ENCODE data around the gene KRTAP4-1. TPM values are rescaled to one million over a fixed set of nuclear protein-coding genes. Genes with fewer than 3 reads are reported as not detected.
"Not testable (repeated sequence)": the region's sequence is repeated elsewhere in the genome, so short reads cannot be mapped to it uniquely, and the experiment has no call there.

The KRTAP4-1 gene
- total RNA-seq: not detected

DNA sequence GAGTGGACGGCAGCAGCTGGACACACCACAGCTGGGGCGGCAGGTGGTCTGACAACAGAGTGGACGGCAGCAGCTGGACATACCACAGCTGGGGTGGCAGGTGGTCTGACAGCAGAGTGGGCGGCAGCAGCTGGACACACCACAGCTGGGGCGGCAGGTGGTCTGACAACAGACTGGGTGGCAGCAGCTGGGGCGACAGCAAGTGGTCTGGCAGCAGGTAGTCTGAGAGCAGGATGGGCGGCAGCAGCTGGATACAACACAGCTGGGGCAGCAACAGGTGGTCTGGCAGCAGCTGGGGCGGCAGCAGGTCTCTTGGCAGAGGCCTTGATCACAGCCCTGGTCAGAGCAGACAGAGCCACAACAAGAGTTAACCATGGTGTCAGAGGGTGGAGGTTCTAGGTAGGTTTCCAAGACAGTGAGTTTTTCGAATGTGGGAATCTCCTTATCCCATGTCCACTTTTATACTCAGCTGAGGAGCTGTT is at the start of gene KRTAP4-1:
Gene KRTAP4-1 (minus strand): TSS at position 432 of the 482 bp plus-strand sequence. CDS start 57 bp downstream, at position 375.
- no peak for ATAC-seq

DNA sequence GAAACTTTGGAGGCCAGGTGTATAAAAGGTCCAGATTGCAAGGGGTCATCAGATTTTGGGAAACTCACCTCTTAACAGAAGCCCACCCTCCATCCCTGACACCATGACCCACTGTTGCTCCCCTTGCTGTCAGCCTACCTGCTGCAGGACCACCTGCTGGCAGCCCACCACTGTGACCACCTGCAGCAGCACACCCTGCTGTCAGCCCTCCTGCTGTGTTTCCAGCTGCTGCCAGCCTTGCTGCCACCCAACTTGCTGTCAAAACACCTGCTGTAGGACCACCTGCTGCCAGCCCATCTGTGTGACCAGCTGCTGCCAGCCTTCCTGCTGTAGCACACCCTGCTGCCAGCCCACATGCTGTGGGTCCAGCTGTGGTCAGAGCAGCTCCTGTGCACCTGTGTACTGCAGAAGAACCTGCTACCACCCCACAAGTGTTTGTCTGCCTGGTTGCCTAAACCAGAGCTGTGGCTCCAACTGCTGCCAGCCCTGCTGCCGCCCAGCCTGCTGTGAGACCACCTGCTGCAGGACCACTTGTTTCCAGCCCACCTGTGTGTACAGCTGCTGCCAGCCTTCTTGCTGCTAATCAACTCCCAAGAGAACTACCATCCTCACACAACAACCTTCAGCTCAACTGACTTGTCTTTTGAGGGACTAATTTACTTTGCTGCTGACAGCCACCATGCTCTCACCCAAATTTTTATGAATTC is 47.8 kb upstream of the KRTAP4-1 start, which contains the start of gene KRTAP9-3:
Gene KRTAP9-3 (plus strand): TSS at position 51 of the 707 bp plus-strand sequence. CDS start 53 bp downstream, at position 104.
- not testable (repeated sequence) for ATAC-seq

GRCh38 chr17:41231731-41232130 is 47.0 kb upstream of the KRTAP4-1 start:
- ATAC-seq: no peak

- no peak for ATAC-seq
These were observed 45.4 kb upstream of the KRTAP4-1 start for GRCh38 chr17:41230094-41230493.

- ATAC-seq: not testable (repeated sequence)
These were observed 41.9 kb upstream of the KRTAP4-1 start, which contains the start of gene KRTAP9-2 for GRCh38 chr17:41226598-41227095. KRTAP9-2 (plus strand) TSS chr17:41226648; CDS start chr17:41226655, 7 bp downstream.

- no peak for ATAC-seq
These were observed 41.3 kb upstream of the KRTAP4-1 start for GRCh38 chr17:41226051-41226450.

- ATAC-seq: no peak
These were observed 39.1 kb upstream of the KRTAP4-1 start for GRCh38 chr17:41223821-41224220.

- no peak for ATAC-seq
These were observed 31.0 kb upstream of the KRTAP4-1 start for GRCh38 chr17:41215681-41216080.

DNA sequence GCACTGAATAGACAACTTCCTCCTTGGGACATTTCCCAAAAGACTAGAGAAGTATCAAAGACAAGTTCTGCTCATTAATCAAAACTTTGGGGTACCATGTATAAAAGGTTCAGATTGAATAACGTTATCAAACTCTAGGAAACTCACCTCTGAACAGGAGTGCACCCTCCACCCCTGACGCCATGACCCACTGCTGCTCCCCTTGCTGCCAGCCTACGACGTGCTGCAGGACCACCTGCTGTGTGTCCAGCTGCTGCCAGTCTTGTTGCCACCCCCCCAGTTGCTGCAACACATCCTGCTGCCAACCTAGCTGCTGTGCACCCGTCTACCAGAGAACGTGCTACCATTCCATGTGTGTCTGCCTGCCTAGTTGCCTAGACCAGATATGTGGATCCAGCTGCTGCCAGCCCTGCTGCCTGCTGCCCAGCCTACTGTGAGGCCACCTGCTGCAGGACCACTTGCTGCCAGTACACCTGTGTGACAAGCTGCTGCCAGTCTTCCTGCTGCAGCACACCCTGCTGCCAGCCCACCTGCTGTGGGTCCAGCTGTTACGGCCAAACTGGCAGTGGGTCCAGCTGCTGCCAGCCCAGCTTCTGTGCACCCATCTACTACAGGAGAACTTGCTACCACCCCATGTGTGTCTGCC is 27.9 kb upstream of the KRTAP4-1 start:
- ATAC-seq: no peak

GRCh38 chr17:41211845-41212466 is 27.2 kb upstream of the KRTAP4-1 start:
- ATAC-seq: no peak

DNA sequence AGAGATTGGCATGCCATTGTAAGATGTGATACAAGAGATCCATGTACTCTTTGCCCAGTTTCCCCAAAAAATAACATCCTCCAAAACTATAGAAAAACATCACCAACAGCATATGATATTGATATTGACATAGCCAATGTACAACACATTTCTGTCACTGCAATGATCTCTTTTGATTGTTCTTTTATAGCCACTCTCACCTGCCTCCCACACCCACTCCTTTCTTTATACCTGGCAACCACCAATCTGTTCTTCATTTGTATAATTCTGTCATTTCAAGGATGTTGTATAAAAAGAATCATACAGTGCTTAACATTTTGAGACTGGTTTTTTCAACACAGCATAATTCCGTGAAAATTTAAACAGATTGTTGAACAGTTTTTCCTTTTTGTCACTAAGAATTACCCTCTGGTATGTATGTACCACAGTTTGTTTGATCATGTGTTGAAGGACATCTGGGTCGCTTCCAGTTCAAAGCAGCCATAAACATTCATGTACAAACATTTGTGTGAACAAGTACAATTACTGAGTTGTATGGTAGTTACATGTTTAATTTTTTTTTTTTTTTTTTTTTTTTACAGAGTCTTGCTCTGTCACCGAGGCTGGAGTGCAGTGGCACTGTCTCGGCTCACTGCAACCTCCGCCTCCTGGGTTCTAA is 14.8 kb upstream of the KRTAP4-1 start:
- ATAC-seq: no peak

GRCh38 chr17:41196068-41196467 is 11.4 kb upstream of the KRTAP4-1 start:
- ATAC-seq: no peak

- no peak for ATAC-seq
These were observed 5.6 kb upstream of the KRTAP4-1 start for GRCh38 chr17:41190328-41190727.

- ATAC-seq: not testable (repeated sequence)
These were observed 5.2 kb upstream of the KRTAP4-1 start, which contains the start of gene KRTAP9-1 for GRCh38 chr17:41189837-41190318. KRTAP9-1 (plus strand) TSS chr17:41189887; CDS start chr17:41189887, 0 bp downstream.

GRCh38 chr17:41186872-41187271 is 2.2 kb upstream of the KRTAP4-1 start:
- no peak for ATAC-seq

DNA sequence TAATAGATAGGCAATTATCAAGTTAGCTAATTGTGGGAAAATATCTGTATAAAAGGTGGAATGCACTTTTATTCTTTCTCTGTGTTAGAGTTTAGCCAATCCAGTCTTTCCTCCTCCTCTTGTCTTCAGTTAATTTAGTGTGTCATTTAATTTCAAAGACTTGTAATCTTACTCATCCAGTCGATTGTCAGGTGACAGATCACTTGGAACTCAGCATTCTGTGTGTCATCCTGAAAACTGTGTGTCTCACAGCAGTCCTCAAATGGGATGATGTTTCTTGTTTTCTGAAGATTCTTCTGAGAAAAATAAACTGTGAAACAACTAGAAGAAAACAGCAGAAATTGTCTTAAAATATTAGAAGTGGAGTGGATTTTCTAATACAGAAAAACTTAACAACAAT is 290 bp upstream of the KRTAP4-1 start:
- no peak for ATAC-seq

- no peak for ATAC-seq
These were observed 5.7 kb downstream of the KRTAP4-1 start for GRCh38 chr17:41178843-41179616.

DNA sequence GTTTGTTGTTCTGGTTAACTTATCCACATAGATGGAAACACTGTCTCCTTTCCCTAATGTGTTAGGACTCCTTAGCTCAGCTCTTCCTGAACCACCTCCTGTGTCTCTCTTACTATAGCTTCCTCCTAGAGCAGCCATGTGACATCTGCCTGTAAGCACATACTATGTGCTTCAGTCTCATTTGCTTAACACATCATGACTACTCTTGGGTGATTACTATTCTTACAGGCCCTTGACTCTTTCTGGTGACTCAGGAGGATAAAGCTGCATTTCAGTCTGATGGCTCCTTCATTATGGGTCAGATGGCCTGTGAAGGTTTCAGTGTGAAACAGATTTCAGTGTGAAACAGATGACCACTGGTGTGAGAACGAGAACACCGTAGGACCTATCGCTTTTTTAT is 6.4 kb downstream of the KRTAP4-1 start:
- peak; percentile 93 for ATAC-seq

DNA sequence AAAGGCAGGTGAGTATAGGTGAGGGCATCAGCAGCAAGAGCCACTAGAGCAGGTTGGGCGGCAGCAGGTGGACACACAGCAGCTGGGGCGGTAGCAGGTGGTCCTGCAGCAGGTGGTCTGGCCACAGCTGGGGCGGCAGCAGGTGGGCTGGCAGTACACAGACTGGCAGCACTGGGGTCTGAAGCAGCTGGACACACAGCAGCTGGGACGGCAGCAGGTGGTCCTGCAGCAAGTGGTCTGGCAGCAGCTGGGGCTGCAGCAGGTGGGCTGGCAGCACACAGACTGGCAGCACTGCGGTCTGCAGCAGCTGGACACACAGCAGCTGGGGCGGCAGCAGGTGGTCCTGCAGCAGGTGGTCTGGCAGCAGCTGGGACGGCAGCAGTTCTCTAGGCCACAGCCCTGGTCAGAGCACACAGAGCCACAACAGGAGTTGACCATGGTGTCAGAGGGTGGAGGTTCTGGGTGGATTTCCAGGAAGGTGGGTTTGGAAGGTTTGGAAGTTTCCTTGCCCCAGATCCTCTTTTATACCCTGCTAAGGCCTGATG is 6.9 kb downstream of the KRTAP4-1 start, which contains the start of gene KRTAP4-2:
Gene KRTAP4-2 (minus strand): TSS at position 495 of the 545 bp plus-strand sequence. CDS start 57 bp downstream, at position 438.
- no peak for ATAC-seq

DNA sequence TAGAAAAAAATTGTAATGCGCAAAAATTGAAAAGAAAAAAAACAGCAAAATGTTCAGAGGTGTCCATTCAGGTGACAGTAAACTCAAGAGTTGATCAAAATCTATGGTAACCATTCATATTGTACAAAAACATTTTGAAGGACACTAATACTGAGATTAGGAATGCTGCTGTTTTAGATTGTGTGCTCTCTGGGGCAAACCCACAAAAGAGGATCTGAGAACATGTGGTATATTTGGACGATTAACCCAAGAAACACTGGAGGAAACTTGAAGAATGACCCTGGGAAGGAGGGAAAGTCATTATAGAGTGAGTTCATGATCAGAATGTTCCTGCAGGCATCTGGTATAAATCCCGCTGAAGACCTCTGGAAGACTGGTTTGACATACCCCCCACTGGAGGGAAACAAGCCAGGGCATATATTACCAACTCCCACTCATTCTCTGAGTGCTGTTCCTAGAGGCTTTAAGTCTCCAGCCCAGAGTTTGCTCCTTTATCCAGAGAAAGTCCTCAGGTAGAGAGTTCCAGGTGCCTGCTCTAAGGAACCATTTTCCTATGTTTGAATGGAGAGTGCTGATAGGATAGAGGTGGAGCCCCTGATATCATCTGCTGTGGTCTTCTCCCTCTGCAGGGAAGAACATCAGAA is 7.8 kb downstream of the KRTAP4-1 start:
- ATAC-seq: no peak
